Neural crest cell (in vitro differentiated cells): ENCODE results near the gene RNF20. TPM values are rescaled to one million over a fixed set of nuclear protein-coding genes. Genes with fewer than 3 reads are reported as not detected.
"Not testable (repeated sequence)": the region's sequence is repeated elsewhere in the genome, so short reads cannot be mapped to it uniquely, and the experiment has no call there.

ENCODE experiments used
- DNase-seq: peaks from one replicate; pipeline ENCODE4 v3.0.0; 2021; ENCODE audit warnings: low read depth, mixed read lengths, low spot score
- H3K27ac Mint-ChIP-seq: one replicate; pipeline ENCODE4 v1.8.0; 2021; ENCODE audit warnings: mild to moderate bottlenecking, mixed read lengths; ENCODE audit not compliant: unreplicated experiment
- H3K27me3 Mint-ChIP-seq: 2 replicates; pipeline ENCODE4 v1.8.0; 2021; ENCODE audit warnings: low read depth, mild to moderate bottlenecking, mixed read lengths
- H3K36me3 Mint-ChIP-seq: 2 replicates; pipeline ENCODE4 v1.8.0; 2021; ENCODE audit warnings: low read depth, mild to moderate bottlenecking, mixed read lengths
- H3K4me1 Mint-ChIP-seq: 2 replicates; pipeline ENCODE4 v1.8.0; 2021; ENCODE audit warnings: mixed read lengths
- H3K4me3 Mint-ChIP-seq: one replicate; pipeline ENCODE4 v1.8.0; 2021; ENCODE audit warnings: mild to moderate bottlenecking, mixed read lengths
- H3K9me3 Mint-ChIP-seq: 2 replicates; pipeline ENCODE4 v1.8.0; 2021; ENCODE audit warnings: mixed read lengths
- CTCF ChIP-seq: fragments of 200-600 bp; sonication (generic); conservative IDR thresholded peaks from 2 replicates; pipeline ENCODE4 v1.5.0; 2021; ENCODE audit warnings: antibody characterized with exemption, mild to moderate bottlenecking
- total RNA-seq: library from RNA; stranded (reverse); gene quantifications from 2 replicates; pipeline ENCODE4 v1.2.1, GENCODE V29; 2021

Gene RNF20
- total RNA-seq, 1 donor from 2014 or later: 66.6 TPM

- no peaks in the 10 kb centered on the region for H3K9me3 Mint-ChIP-seq
- no peak overlapping the region for H3K4me3 Mint-ChIP-seq
- no peak overlapping the region for H3K27ac Mint-ChIP-seq
- no peaks in the 10 kb centered on the region for H3K27me3 Mint-ChIP-seq
- peak; percentile 23 for DNase-seq
- H3K36me3 Mint-ChIP-seq: peaks cover 6% of the 10 kb centered on the region
- peaks cover 23% of the 10 kb centered on the region for H3K4me1 Mint-ChIP-seq
- no peak for TF ChIP-seq CTCF
Observed at GRCh38 chr9:101536938-101537337, 3.3 kb downstream of the RNF20 start.

- Mint-ChIP-seq H3K4me3 (no peak overlapping the region), H3K36me3 (peaks cover 6% of the 10 kb centered on the region), H3K27me3 (no peaks in the 10 kb centered on the region), H3K9me3 (no peaks in the 10 kb centered on the region), H3K27ac (no peak overlapping the region), H3K4me1 (peaks cover 7% of the 10 kb centered on the region)
- no peak for DNase-seq
- TF ChIP-seq CTCF: no peak
Observed at GRCh38 chr9:101540069-101540468, 6.4 kb downstream of the RNF20 start.

- no peak for TF ChIP-seq CTCF
- H3K4me3 Mint-ChIP-seq: no peak overlapping the region
- peaks cover 20% of the 10 kb centered on the region for H3K36me3 Mint-ChIP-seq
- DNase-seq: no peak
- no peak overlapping the region for H3K27ac Mint-ChIP-seq
- no peaks in the 10 kb centered on the region for H3K27me3 Mint-ChIP-seq
- no peaks in the 10 kb centered on the region for H3K4me1 Mint-ChIP-seq
- H3K9me3 Mint-ChIP-seq: no peaks in the 10 kb centered on the region
Observed at GRCh38 chr9:101543098-101543735, 9.6 kb downstream of the RNF20 start.

GRCh38 chr9:101549472-101550098 lies 15.9 kb downstream of the RNF20 start:
- H3K27me3 Mint-ChIP-seq, H3K4me3 Mint-ChIP-seq, H3K9me3 Mint-ChIP-seq, H3K27ac Mint-ChIP-seq, DNase-seq, H3K4me1 Mint-ChIP-seq: not testable (repeated sequence)
- H3K36me3 Mint-ChIP-seq: peaks cover 30% of the 10 kb centered on the region
- TF ChIP-seq CTCF: peak; percentile 50

GRCh38 chr9:101561740-101562139 lies 28.1 kb downstream of the RNF20 start:
- peaks cover 18% of the 10 kb centered on the region for H3K9me3 Mint-ChIP-seq
- no peak for DNase-seq
- no peak overlapping the region for H3K4me3 Mint-ChIP-seq
- H3K27ac Mint-ChIP-seq: no peak overlapping the region
- H3K27me3 Mint-ChIP-seq: no peaks in the 10 kb centered on the region
- TF ChIP-seq CTCF: no peak
- no peaks in the 10 kb centered on the region for H3K4me1 Mint-ChIP-seq
- peaks cover 68% of the 10 kb centered on the region for H3K36me3 Mint-ChIP-seq
